AG09319 (cell line): ENCODE measurements around the gene PGGT1B.

ENCODE experiments used
- DNase-seq: peaks from one replicate; pipeline ENCODE4 v3.0.0-alpha.2; 2010; ENCODE audit warnings: low read depth; ENCODE audit errors: extremely low read depth
- CTCF ChIP-seq: IDR thresholded peaks from 2 replicates; pipeline ENCODE4 v1.5.1; 2011; ENCODE audit warnings: low read depth, mild to moderate bottlenecking, inconsistent platforms, low read length, moderate library complexity

The PGGT1B gene

GRCh38 chr5:115272297-115272958 is 9.8 kb upstream of the PGGT1B start:
- no peak for TF ChIP-seq CTCF
- no peak for DNase-seq

- no peak for DNase-seq
- no peak for TF ChIP-seq CTCF
These were observed 8.8 kb upstream of the PGGT1B start for GRCh38 chr5:115271295-115272050.

GRCh38 chr5:115267617-115268016 is 4.9 kb upstream of the PGGT1B start:
- no peak for TF ChIP-seq CTCF
- DNase-seq: no peak

- no peak for TF ChIP-seq CTCF
- DNase-seq: no peak
These were observed 2.5 kb upstream of the PGGT1B start for GRCh38 chr5:115265220-115265619.

GRCh38 chr5:115264786-115265185 is 2.1 kb upstream of the PGGT1B start:
- no peak for TF ChIP-seq CTCF

GRCh38 chr5:115263078-115263380 is 352 bp upstream of the PGGT1B start:
- TF ChIP-seq CTCF: no peak
- DNase-seq: no peak

More at GRCh38 chr5:115264786-115265185, 2.1 kb upstream of the PGGT1B start:
- DNase-seq: no peak

- TF ChIP-seq CTCF: no peak
- DNase-seq: no peak
These were observed 711 bp downstream of the PGGT1B start for GRCh38 chr5:115262011-115262320.
